Right renal cortex interstitium (tissue), 3 donors: ENCODE measurements around the gene IL36G. TPM values are rescaled to one million over a fixed set of nuclear protein-coding genes. Genes with fewer than 3 reads are reported as not detected.

ENCODE experiments used
- DNase-seq, 3 donors: peaks; one replicate each; pipeline ENCODE4 v3.0.0-alpha.2; 2013; ENCODE audit warnings: low read depth in 3 of 3, low spot score in 2 of 3
- polyA plus RNA-seq, 3 donors: library from polyadenylated mRNA; unstranded; fragments of 120-200 nt; gene quantifications; one replicate each; pipeline ENCODE4 v1.2.1, GENCODE V29; 2013; ENCODE audit not compliant: insufficient read length in 3 of 3

IL36G gene
- polyA plus RNA-seq, 3 donors = 0.21 TPM; not detected in 2

GRCh38 chr2:112967023-112967422, 10.8 kb upstream of the IL36G start:
- no peak for DNase-seq

- DNase-seq = no peak
Observed at GRCh38 chr2:112972423-112973086, 5.3 kb upstream of the IL36G start.

- DNase-seq = no peak
Observed at GRCh38 chr2:112973156-112973555, 4.7 kb upstream of the IL36G start.

- no peak for DNase-seq
Observed at GRCh38 chr2:112979731-112980130, 1.9 kb downstream of the IL36G start.

GRCh38 chr2:112980537-112980936, 2.7 kb downstream of the IL36G start:
- DNase-seq = no peak

- no peak for DNase-seq
Observed at GRCh38 chr2:112985090-112985489, 7.3 kb downstream of the IL36G start.

- DNase-seq = no peak
Observed at GRCh38 chr2:112989611-112990010, 11.8 kb downstream of the IL36G start.

- no peak for DNase-seq
Observed at GRCh38 chr2:112993831-112994230, 16.0 kb downstream of the IL36G start.

- DNase-seq = no peak
Observed at GRCh38 chr2:112994648-112995047, 16.8 kb downstream of the IL36G start.

- no peak for DNase-seq
Observed at GRCh38 chr2:112995346-112995920, 17.6 kb downstream of the IL36G start.

GRCh38 chr2:112996635-112997034, 18.8 kb downstream of the IL36G start:
- no peak for DNase-seq

GRCh38 chr2:112997151-112997550, 19.3 kb downstream of the IL36G start:
- DNase-seq = no peak

GRCh38 chr2:113000436-113000835, 22.6 kb downstream of the IL36G start:
- no peak for DNase-seq

- no peak for DNase-seq
Observed at GRCh38 chr2:113002677-113003076, 24.9 kb downstream of the IL36G start.

GRCh38 chr2:113005030-113005509, 27.3 kb downstream of the IL36G start, which contains the start of gene IL36A:
TSS of gene IL36A (plus strand) at chr2:113005459. CDS start at chr2:113005872, 413 bp downstream.
- no peak for DNase-seq

GRCh38 chr2:113007250-113007649, 29.4 kb downstream of the IL36G start:
- DNase-seq = no peak

- no peak for DNase-seq
Observed at GRCh38 chr2:113009622-113010021, 31.8 kb downstream of the IL36G start.

GRCh38 chr2:113010088-113010487, 32.3 kb downstream of the IL36G start:
- no peak for DNase-seq

GRCh38 chr2:113011108-113011507, 33.3 kb downstream of the IL36G start:
- DNase-seq = no peak

- no peak for DNase-seq
Observed at GRCh38 chr2:113012436-113013335, 34.9 kb downstream of the IL36G start.

GRCh38 chr2:113013336-113013661, 35.5 kb downstream of the IL36G start:
- no peak for DNase-seq

- no peak for DNase-seq
Observed at GRCh38 chr2:113014067-113014466, 36.3 kb downstream of the IL36G start.
